RWPE2 (cell line): ENCODE measurements around the gene LSMEM2.

Experiments used
- ATAC-seq: fragments of 200-7000 bp; cut with Tn5 transposase; 3 replicates; pipeline ENCODE4 v1.9.1; 2021; ENCODE audit warnings: low read depth
- DNase-seq: peaks from one replicate; pipeline ENCODE4 v3.0.0-alpha.2; 2020; ENCODE audit warnings: low spot score
- H3K27ac ChIP-seq: fragments of 450-650 bp; 2 replicates; pipeline ENCODE4 v1.5.1; 2017; ENCODE audit warnings: mild to moderate bottlenecking; ENCODE audit not compliant: poor library complexity, severe bottlenecking
- H3K27me3 ChIP-seq: fragments of 250-450 bp; sonication (Bioruptor Pico); 2 replicates; pipeline ENCODE4 v1.5.1; 2021; ENCODE audit warnings: mild to moderate bottlenecking, moderate library complexity; ENCODE audit not compliant: insufficient read depth, poor library complexity, severe bottlenecking
- H3K36me3 ChIP-seq: fragments of 250-450 bp; sonication (Bioruptor Pico); 2 replicates; pipeline ENCODE4 v1.5.1; 2020; ENCODE audit warnings: low read depth, mild to moderate bottlenecking, moderate library complexity
- H3K4me1 ChIP-seq: fragments of 250-450 bp; sonication (Bioruptor Pico); 2 replicates; pipeline ENCODE4 v1.5.1; 2021; ENCODE audit warnings: mild to moderate bottlenecking, moderate library complexity; ENCODE audit not compliant: insufficient read depth, poor library complexity, severe bottlenecking
- H3K4me3 ChIP-seq: fragments of 250-450 bp; sonication (Bioruptor Pico); 2 replicates; pipeline ENCODE4 v1.5.1; 2021; ENCODE audit warnings: mild to moderate bottlenecking, moderate library complexity; ENCODE audit not compliant: severe bottlenecking
- H3K9me3 ChIP-seq: fragments of 250-450 bp; sonication (Bioruptor Pico); 2 replicates; pipeline ENCODE4 v1.5.1; 2021; ENCODE audit warnings: mild to moderate bottlenecking, moderate library complexity; ENCODE audit not compliant: severe bottlenecking
- TF ChIP-seq, protein P1 (sequence below): fragments of 450-650 bp; IDR thresholded peaks from one replicate; pipeline ENCODE4 v1.5.1; 2017; ENCODE audit warnings: mild to moderate bottlenecking, moderate library complexity; ENCODE audit not compliant: poor library complexity, severe bottlenecking

Gene LSMEM2

DNA sequence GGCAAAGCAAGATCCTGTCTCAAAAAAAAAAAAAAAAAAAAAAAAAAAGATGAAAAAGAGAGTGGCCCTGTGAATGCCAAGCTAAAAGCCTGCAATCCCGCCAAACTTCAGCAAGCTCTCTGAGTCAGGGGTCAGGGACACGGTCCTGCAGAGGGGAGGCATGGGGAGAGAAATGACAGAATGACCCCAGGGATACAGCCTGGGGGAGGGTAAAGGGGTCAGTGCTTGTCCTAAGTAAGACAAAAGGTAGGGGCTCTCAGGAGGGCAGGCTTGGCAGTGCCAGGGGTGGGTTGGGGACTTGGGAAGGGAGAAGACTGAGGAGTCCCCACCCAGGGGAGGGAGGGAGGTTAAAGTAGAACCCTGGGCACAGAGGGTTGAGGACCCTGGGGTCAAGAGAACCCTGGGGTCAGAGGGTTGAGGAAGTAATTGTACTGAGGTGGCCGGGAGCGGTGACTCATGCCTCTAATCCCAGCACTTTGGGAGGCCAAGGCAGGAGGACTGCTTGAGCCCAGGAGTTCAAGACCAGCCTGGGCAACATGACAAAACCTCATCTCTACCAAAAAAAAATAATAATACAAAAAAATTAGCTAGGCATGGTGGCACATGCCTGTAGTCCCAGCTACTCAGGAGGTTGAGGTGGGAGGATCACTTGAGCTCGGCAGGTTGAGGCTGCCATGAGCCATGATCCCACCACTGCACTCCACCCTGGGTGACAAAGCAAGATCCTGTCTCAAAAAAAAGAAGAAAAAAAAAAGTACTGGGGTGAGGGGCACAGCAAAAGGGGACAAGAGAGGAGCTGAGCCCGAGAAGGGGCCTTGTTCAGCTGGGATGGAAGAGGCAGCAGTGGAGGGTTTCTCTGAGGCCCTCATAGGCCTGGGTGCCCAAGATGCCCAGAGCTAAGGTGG is 15.2 kb upstream of the LSMEM2 start:
- Histone ChIP-seq H3K36me3 (peaks cover 6% of the 10 kb centered on the region; the same call in 1 of the 2 replicates), H3K27ac (peak overlapping the region; percentile 93), H3K4me3 (no peak overlapping the region), H3K4me1 (peaks cover 31% of the 10 kb centered on the region), H3K27me3 (no peaks in the 10 kb centered on the region), H3K9me3 (no peaks in the 10 kb centered on the region)
- TF ChIP-seq, protein P1, sequence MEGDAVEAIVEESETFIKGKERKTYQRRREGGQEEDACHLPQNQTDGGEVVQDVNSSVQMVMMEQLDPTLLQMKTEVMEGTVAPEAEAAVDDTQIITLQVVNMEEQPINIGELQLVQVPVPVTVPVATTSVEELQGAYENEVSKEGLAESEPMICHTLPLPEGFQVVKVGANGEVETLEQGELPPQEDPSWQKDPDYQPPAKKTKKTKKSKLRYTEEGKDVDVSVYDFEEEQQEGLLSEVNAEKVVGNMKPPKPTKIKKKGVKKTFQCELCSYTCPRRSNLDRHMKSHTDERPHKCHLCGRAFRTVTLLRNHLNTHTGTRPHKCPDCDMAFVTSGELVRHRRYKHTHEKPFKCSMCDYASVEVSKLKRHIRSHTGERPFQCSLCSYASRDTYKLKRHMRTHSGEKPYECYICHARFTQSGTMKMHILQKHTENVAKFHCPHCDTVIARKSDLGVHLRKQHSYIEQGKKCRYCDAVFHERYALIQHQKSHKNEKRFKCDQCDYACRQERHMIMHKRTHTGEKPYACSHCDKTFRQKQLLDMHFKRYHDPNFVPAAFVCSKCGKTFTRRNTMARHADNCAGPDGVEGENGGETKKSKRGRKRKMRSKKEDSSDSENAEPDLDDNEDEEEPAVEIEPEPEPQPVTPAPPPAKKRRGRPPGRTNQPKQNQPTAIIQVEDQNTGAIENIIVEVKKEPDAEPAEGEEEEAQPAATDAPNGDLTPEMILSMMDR, result no peak
- DNase-seq (no peak), ATAC-seq (no peak)

DNA sequence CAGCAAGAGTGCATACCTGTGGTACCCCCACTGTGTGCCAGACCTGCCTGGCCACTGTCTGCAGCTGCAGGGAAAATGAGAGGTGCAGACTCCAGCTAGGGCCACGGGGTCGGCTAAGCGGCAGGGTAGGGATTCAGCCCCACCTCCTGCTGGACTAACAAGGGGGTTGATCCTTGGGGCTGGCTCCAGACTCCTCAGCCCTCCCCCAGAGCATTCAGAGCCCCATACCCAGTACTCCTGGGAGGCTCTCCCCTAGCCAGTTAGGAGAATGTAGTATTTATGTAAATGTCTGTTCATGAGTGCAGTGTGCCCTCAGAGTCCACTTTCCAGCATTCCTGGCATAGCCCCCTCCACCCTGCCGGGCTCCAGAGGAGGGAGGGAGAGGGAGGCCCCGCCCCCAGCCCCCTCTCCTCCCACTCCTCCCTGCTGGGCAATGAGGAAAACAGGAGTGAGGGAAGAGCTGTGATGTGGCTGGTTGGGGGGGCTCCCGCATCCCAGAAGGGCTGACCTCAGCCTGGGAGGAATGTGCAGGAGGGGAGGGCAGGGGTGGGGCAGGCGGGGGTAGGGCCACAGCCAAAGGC is 14.4 kb upstream of the LSMEM2 start:
- peaks cover 32% of the 10 kb centered on the region for H3K4me1 ChIP-seq
- peaks cover under 1% of the 10 kb centered on the region; the same call in 1 of the 2 replicates for H3K36me3 ChIP-seq
- ATAC-seq (peak; percentile 41), DNase-seq (peak; percentile 87)
- no peak overlapping the region for H3K4me3 ChIP-seq
- peak overlapping the region; percentile 93 for H3K27ac ChIP-seq
- H3K27me3 ChIP-seq, result no peaks in the 10 kb centered on the region
- TF ChIP-seq, protein P1, result no peak
- H3K9me3 ChIP-seq, result no peaks in the 10 kb centered on the region

DNA sequence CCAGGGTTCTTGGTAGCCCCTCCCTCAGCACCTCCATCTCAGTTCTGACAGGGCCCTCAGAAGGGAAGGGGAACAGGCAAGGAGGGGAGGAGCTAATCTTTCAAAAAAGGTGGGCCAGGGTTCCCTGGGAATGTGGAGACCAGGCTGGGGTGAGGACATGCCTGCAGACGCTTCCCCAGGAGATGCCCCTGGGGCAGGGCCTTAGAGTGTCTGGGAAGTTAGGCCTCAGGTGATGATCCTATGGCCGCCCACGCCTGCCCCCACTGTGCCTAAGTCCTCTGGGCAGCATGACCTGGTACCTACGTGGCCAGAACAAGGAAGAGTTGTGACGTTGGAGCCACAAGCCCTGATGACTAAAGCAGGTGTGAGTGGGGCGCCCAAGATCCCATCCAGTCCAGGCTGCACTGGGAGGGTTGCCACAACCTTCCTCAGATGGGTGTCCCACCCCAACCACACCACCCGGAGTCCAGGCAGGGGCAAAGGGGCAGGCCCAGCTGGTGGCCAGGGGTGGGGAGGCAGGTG is 13.9 kb upstream of the LSMEM2 start:
- TF ChIP-seq, protein P1, result no peak
- no peaks in the 10 kb centered on the region for H3K36me3 ChIP-seq
- no peaks in the 10 kb centered on the region for H3K9me3 ChIP-seq
- H3K4me1 ChIP-seq, result peaks cover 29% of the 10 kb centered on the region
- ATAC-seq, result peak; percentile 2; the same call in 2 of the 3 replicates
- no peak overlapping the region for H3K4me3 ChIP-seq
- no peak for DNase-seq
- H3K27me3 ChIP-seq, result no peaks in the 10 kb centered on the region
- peak overlapping the region; percentile 93 for H3K27ac ChIP-seq

DNA sequence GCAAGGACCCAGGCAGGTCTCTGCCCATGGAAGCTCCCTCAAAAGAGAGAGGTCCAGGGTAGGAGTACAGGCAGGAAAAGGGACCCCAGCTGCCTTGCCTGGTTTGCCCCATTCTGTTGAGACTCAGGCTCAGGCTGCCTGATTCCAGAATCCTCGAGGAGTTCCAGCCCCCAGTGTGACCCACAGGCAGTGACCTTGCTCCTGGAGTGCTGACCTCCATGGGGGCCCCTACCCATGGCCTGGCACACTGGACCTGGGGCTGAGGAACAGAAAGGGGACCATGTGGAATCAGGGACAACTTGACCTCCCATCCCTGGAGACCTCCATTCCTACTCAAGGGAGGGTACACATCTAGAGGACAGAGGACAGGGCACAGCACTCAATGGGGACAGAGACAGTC is 13.3 kb upstream of the LSMEM2 start:
- Histone ChIP-seq H3K36me3 (no peaks in the 10 kb centered on the region), H3K9me3 (no peaks in the 10 kb centered on the region), H3K4me1 (peaks cover 34% of the 10 kb centered on the region), H3K27me3 (no peaks in the 10 kb centered on the region), H3K4me3 (no peak overlapping the region), H3K27ac (peak overlapping the region; percentile 93)
- no peak for ATAC-seq
- TF ChIP-seq, protein P1, result no peak
- peak; percentile 23 for DNase-seq
